Measurements from ENCODE around the gene GOLGA8B.
"Not testable (repeated sequence)": the region's sequence is repeated elsewhere in the genome, so short reads cannot be mapped to it uniquely, and the experiment has no call there.

Gene GOLGA8B
- total RNA-seq: 240 to 250 reads per million in 2 donors

- DNase-seq: peak; percentile 60
Observed at GRCh38 chr15:34583399-34584329, at the start of gene GOLGA8B. TSS of gene GOLGA8B (minus strand) at chr15:34583651. CDS start at chr15:34535912, 47,739 bp downstream.

GRCh38 chr15:34633165-34633564 is 49.7 kb upstream of the GOLGA8B start:
- DNase-seq: not testable (repeated sequence)

GRCh38 chr15:34628577-34629152 is 45.2 kb upstream of the GOLGA8B start:
- no peak for DNase-seq

GRCh38 chr15:34625007-34625406 is 41.6 kb upstream of the GOLGA8B start:
- DNase-seq: no peak

- no peak for DNase-seq
Observed at GRCh38 chr15:34621675-34622074, 38.2 kb upstream of the GOLGA8B start.

- DNase-seq: no peak
Observed at GRCh38 chr15:34620814-34621213, 37.4 kb upstream of the GOLGA8B start.

GRCh38 chr15:34620142-34620541 is 36.7 kb upstream of the GOLGA8B start:
- no peak for DNase-seq

GRCh38 chr15:34619151-34619550 is 35.7 kb upstream of the GOLGA8B start:
- DNase-seq: no peak

GRCh38 chr15:34618073-34618472 is 34.6 kb upstream of the GOLGA8B start:
- no peak for DNase-seq

GRCh38 chr15:34616613-34617012 is 33.2 kb upstream of the GOLGA8B start:
- no peak for DNase-seq

GRCh38 chr15:34613997-34614396 is 30.5 kb upstream of the GOLGA8B start:
- DNase-seq: no peak

- no peak for DNase-seq
Observed at GRCh38 chr15:34613301-34613700, 29.9 kb upstream of the GOLGA8B start.

- no peak for DNase-seq
Observed at GRCh38 chr15:34610354-34610753, 26.9 kb upstream of the GOLGA8B start.

- no peak for DNase-seq
Observed at GRCh38 chr15:34609102-34610057, 25.9 kb upstream of the GOLGA8B start.

GRCh38 chr15:34608517-34608916 is 25.1 kb upstream of the GOLGA8B start:
- no peak for DNase-seq

GRCh38 chr15:34607832-34608231 is 24.4 kb upstream of the GOLGA8B start:
- DNase-seq: no peak

- DNase-seq: no peak
Observed at GRCh38 chr15:34606545-34606944, 23.1 kb upstream of the GOLGA8B start.

GRCh38 chr15:34606131-34606530 is 22.7 kb upstream of the GOLGA8B start:
- DNase-seq: no peak

- DNase-seq: no peak
Observed at GRCh38 chr15:34603095-34603494, 19.6 kb upstream of the GOLGA8B start.

GRCh38 chr15:34600923-34601322 is 17.5 kb upstream of the GOLGA8B start:
- no peak for DNase-seq

- DNase-seq: no peak
Observed at GRCh38 chr15:34598799-34599585, 15.5 kb upstream of the GOLGA8B start.

GRCh38 chr15:34597316-34597715 is 13.9 kb upstream of the GOLGA8B start:
- DNase-seq: no peak
